Activated CD8-positive, alpha-beta memory T cell treated with anti-CD3 and anti-CD28 coated beads, Interleukin-2, amount 10 ng/mL, durations not matched to agents 7 days and 5 days (primary cell): ENCODE data around the gene GPX4. TPM values are rescaled to one million over a fixed set of nuclear protein-coding genes. Genes with fewer than 3 reads are reported as not detected.

Source experiments
- ATAC-seq: fragments of 150-1000 bp; cut with Tn5 transposase; one replicate; pipeline ENCODE4 v1.10.0; 2021; ENCODE audit warnings: moderate library complexity
- CTCF ChIA-PET: fragments of 350-600 bp; sonication (Branson Sonifier 250); formaldehyde crosslinking; loops from one replicate; lab custom pipeline; 2021; ENCODE audit warnings: antibody characterized with exemption; lab: Charles Lee
- DNase-seq: peaks from one replicate; pipeline ENCODE4 v3.0.0-alpha.2; 2020
- H3K27ac Mint-ChIP-seq: one replicate; pipeline ENCODE4 v1.8.0; 2021; ENCODE audit warnings: mild to moderate bottlenecking, mixed read lengths
- H3K27me3 Mint-ChIP-seq: one replicate; pipeline ENCODE4 v1.8.0; 2021; ENCODE audit warnings: mixed read lengths
- H3K36me3 Mint-ChIP-seq: one replicate; pipeline ENCODE4 v1.8.0; 2021; ENCODE audit warnings: mild to moderate bottlenecking, mixed read lengths
- H3K4me1 Mint-ChIP-seq: one replicate; pipeline ENCODE4 v1.8.0; 2021; ENCODE audit warnings: mixed read lengths
- H3K4me3 Mint-ChIP-seq: one replicate; pipeline ENCODE4 v1.8.0; 2021; ENCODE audit warnings: mild to moderate bottlenecking, moderate library complexity, mixed read lengths
- H3K9me3 Mint-ChIP-seq: one replicate; pipeline ENCODE4 v1.8.0; 2022; ENCODE audit warnings: low read depth, mixed read lengths
- total RNA-seq, 2 experiments: library from RNA; stranded (reverse); gene quantifications; one replicate each; pipeline ENCODE4 v1.2.3, GENCODE V29; 2021

Gene GPX4
- total RNA-seq = 100 to 1,000 TPM; 143 to 217 TPM

DNA sequence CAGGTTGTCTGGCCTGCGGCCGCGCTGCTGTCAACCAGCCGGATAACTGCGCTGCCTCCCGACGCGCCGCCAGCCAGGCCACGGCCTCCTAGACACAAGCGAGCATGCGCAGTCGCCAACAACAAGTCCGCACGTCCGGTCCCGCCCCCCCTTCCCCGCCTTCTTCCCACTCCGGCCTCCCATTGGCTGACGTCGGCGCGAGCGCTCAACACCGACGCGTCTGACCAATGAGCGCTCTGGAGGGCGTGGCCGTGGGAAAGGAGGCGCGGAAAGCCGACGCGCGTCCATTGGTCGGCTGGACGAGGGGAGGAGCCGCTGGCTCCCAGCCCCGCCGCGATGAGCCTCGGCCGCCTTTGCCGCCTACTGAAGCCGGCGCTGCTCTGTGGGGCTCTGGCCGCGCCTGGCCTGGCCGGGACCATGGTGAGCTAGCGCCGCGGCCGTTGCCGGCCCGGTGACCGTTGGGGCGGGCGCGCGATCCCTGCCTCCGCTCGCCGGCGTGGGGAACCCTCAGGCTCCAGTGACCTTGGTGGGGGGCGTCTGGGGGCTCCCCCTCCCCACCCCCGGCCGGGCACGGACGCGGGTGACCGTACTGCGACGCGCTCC, at the start of gene GPX4:
TSS of gene GPX4 (plus strand) at position 287 of the 603 bp plus-strand sequence. CDS start at position 337, 50 bp downstream.
- Mint-ChIP-seq H3K4me3 (peak within 1 kb of the TSS; percentile 70), H3K36me3 (peaks cover 9% of the 10 kb centered on the region), H3K9me3 (peaks cover 3% of the 10 kb centered on the region), H3K27me3 (no peaks in the 10 kb centered on the region), H3K27ac (peak within 1 kb of the TSS; percentile 84), H3K4me1 (peaks cover 40% of the 10 kb centered on the region)
- CTCF ChIA-PET = interaction anchor here (0.8 to 3.0 kb wide), 7 partner anchors 9 to 120 kb away, joined by 3 to 15 read pairs (median 3); partner anchors contain the start of gene WDR18
- DNase-seq (peak; percentile 99), ATAC-seq (peak; percentile 90)

DNA sequence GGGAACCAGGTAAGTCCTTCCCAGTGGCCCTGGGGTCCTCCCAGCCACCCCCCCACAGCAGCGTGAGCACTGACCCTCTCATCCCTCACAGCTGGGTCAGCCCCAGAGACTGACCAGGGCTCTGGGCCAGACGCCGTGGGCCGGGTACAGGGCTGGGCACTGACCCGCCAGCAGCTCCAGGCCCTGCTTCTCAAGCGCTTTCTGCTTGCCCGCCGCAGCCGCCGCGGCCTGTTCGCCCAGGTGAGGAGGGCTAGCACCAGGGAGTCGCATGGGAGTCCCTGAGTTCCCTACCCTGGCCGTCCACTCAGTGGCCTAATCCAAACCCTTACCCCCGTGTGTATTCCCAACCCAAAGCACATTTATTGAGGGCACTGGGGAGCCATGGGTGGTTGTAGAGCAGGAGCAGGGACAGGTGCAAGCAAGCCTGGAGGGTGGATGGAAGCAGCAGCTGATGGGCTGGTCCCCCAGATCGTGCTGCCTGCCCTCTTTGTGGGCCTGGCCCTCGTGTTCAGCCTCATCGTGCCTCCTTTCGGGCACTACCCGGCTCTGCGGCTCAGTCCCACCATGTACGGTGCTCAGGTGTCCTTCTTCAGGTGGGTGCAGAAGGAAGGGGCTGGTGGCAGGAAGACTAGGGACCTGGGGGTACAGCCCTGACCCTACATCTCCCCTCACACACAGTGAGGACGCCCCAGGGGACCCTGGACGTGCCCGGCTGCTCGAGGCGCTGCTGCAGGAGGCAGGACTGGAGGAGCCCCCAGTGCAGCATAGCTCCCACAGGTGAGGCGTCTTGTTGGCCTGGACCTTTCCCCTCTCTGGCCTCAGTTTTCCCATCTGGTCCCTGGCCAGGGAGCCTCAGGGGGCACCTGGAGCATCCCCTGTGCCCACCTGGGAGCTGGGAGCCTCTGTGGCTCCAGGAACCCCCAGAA, 49.4 kb upstream of the GPX4 start:
- peaks cover 8% of the 10 kb centered on the region for H3K4me1 Mint-ChIP-seq
- no peak overlapping the region for H3K4me3 Mint-ChIP-seq
- H3K27me3 Mint-ChIP-seq = no peaks in the 10 kb centered on the region
- H3K9me3 Mint-ChIP-seq = no peaks in the 10 kb centered on the region
- H3K27ac Mint-ChIP-seq = no peak overlapping the region
- ATAC-seq (no peak), DNase-seq (no peak)
- CTCF ChIA-PET = interaction anchor here (5.3 kb wide), 1 partner anchor 12 kb away, joined by 31 read pairs; the partner anchor contains the start of gene ARHGAP45
- peaks cover 12% of the 10 kb centered on the region for H3K36me3 Mint-ChIP-seq

DNA sequence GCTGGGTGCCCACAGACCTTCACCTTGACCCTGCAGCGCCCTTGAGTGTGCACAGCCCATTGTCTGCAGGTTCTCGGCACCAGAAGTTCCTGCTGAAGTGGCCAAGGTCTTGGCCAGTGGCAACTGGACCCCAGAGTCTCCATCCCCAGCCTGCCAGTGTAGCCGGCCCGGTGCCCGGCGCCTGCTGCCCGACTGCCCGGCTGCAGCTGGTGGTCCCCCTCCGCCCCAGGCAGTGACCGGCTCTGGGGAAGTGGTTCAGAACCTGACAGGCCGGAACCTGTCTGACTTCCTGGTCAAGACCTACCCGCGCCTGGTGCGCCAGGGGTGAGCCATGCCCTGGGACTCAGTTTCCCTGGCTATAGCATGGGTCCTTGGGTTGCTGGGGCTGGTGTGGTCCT, 48.8 kb upstream of the GPX4 start:
- Mint-ChIP-seq H3K9me3 (no peaks in the 10 kb centered on the region), H3K27ac (no peak overlapping the region), H3K4me3 (no peak overlapping the region), H3K36me3 (peaks cover 12% of the 10 kb centered on the region), H3K4me1 (peaks cover 8% of the 10 kb centered on the region), H3K27me3 (no peaks in the 10 kb centered on the region)
- ATAC-seq (no peak), DNase-seq (no peak)
- CTCF ChIA-PET = interaction anchor here (1.5 to 5.3 kb wide), 2 partner anchors 12 to 35 kb away, joined by 3 to 31 read pairs; partner anchors contain the start of gene ARHGAP45

DNA sequence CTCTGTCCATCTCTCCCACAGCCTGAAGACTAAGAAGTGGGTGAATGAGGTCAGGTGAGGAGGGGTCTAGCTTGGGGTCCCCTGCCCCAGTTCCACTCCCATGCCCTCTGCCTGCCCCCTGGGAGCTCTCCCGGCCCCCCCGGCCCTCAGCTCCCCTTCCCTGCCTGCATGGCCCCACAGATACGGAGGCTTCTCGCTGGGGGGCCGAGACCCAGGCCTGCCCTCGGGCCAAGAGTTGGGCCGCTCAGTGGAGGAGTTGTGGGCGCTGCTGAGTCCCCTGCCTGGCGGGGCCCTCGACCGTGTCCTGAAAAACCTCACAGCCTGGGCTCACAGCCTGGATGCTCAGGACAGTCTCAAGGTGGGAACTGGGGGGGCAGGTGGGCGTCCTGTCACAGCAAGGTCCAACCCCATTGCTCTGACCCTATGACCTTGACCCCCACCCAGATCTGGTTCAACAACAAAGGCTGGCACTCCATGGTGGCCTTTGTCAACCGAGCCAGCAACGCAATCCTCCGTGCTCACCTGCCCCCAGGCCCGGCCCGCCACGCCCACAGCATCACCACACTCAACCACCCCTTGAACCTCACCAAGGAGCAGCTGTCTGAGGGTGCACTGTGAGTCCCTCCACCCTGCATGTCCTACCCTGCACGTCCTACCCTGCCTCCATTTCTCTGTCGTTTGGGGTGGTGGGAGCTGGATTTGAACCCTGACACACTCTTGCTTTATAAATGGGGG, 47.7 kb upstream of the GPX4 start:
- H3K27ac Mint-ChIP-seq = no peak overlapping the region
- peaks cover 12% of the 10 kb centered on the region for H3K36me3 Mint-ChIP-seq
- H3K4me1 Mint-ChIP-seq = peaks cover 8% of the 10 kb centered on the region
- ATAC-seq (no peak), DNase-seq (no peak)
- no peaks in the 10 kb centered on the region for H3K27me3 Mint-ChIP-seq
- CTCF ChIA-PET = interaction anchor here (1.1 to 5.3 kb wide), 3 partner anchors 10 to 156 kb away, joined by 3 to 31 read pairs (median 4); partner anchors contain the start of gene ARHGAP45
- H3K9me3 Mint-ChIP-seq = no peaks in the 10 kb centered on the region
- no peak overlapping the region for H3K4me3 Mint-ChIP-seq

- CTCF ChIA-PET = interaction anchor here (0.6 to 5.3 kb wide), 12 partner anchors 9 to 136 kb away, joined by 3 to 31 read pairs (median 4); partner anchors contain the start of gene ARHGAP45
- Mint-ChIP-seq H3K36me3 (peaks cover 12% of the 10 kb centered on the region), H3K27ac (peak overlapping the region; percentile 66), H3K9me3 (no peaks in the 10 kb centered on the region), H3K4me1 (peaks cover 8% of the 10 kb centered on the region), H3K4me3 (no peak overlapping the region), H3K27me3 (no peaks in the 10 kb centered on the region)
- DNase-seq = peak; percentile 65
- peak; percentile 72 for ATAC-seq
Observed at GRCh38 chr19:1057176-1057855, 46.5 kb upstream of the GPX4 start.

DNA sequence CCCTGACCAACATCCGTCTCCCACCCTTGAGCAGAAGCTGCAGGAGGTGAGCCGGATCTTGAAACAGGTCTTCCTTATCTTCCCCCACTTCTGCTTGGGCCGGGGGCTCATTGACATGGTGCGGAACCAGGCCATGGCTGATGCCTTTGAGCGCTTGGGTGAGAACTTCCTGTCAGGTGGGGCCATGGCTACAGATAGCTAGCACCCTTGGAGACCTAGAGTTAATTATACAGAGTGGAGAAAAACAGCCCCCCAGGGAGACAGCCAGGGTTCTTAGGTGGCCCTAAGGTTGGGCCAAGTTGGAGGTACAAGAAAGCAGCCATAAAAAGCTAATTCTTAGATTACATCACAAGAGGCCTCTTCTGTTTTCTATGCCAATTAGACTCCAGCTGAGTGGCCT, 45.7 kb upstream of the GPX4 start:
- H3K4me3 Mint-ChIP-seq = no peak overlapping the region
- no peaks in the 10 kb centered on the region for H3K27me3 Mint-ChIP-seq
- no peaks in the 10 kb centered on the region for H3K9me3 Mint-ChIP-seq
- peak; percentile 40 for DNase-seq
- no peak for ATAC-seq
- CTCF ChIA-PET = interaction anchor here (0.6 to 5.3 kb wide), 10 partner anchors 8 to 55 kb away, joined by 3 to 31 read pairs (median 4); partner anchors contain the start of genes ARHGAP45 and RNU6-2
- H3K36me3 Mint-ChIP-seq = peaks cover 12% of the 10 kb centered on the region
- H3K4me1 Mint-ChIP-seq = peaks cover 8% of the 10 kb centered on the region
- no peak overlapping the region for H3K27ac Mint-ChIP-seq

DNA sequence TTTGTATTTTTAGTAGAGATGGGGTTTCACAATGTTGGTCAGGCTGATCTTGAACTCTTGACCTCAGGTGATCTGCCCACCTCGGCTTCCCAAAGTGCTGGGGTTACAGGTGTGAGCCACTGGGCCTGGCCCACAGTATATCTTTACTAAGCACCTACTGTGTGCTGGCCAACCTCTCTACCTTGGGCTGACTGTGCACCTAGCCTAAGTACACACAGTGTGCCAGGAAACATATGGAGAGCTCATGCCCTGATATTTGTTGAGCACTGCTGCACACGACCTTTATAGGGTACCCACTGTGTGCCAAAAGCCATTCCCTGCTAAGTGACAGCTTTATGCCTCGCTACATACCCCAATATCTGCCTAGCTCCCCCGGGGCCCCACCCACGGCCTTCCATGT, 43.1 kb upstream of the GPX4 start:
- ATAC-seq = no peak
- peaks cover 11% of the 10 kb centered on the region for H3K36me3 Mint-ChIP-seq
- H3K9me3 Mint-ChIP-seq = no peaks in the 10 kb centered on the region
- H3K27ac Mint-ChIP-seq = no peak overlapping the region
- H3K4me3 Mint-ChIP-seq = no peak overlapping the region
- peaks cover 24% of the 10 kb centered on the region for H3K4me1 Mint-ChIP-seq
- DNase-seq = no peak
- CTCF ChIA-PET = interaction anchor here (0.7 to 1.2 kb wide), 4 partner anchors 20 to 765 kb away, joined by 3 to 4 read pairs (median 3); no protein-coding TSS in a partner anchor
- no peaks in the 10 kb centered on the region for H3K27me3 Mint-ChIP-seq

GRCh38 chr19:1061987-1062386, 41.8 kb upstream of the GPX4 start:
- Mint-ChIP-seq H3K9me3 (no peaks in the 10 kb centered on the region), H3K27me3 (no peaks in the 10 kb centered on the region), H3K4me3 (no peak overlapping the region), H3K36me3 (peaks cover 3% of the 10 kb centered on the region), H3K4me1 (peaks cover 27% of the 10 kb centered on the region), H3K27ac (no peak overlapping the region)
- ATAC-seq (no peak), DNase-seq (no peak)
- CTCF ChIA-PET = no interaction called here

DNA sequence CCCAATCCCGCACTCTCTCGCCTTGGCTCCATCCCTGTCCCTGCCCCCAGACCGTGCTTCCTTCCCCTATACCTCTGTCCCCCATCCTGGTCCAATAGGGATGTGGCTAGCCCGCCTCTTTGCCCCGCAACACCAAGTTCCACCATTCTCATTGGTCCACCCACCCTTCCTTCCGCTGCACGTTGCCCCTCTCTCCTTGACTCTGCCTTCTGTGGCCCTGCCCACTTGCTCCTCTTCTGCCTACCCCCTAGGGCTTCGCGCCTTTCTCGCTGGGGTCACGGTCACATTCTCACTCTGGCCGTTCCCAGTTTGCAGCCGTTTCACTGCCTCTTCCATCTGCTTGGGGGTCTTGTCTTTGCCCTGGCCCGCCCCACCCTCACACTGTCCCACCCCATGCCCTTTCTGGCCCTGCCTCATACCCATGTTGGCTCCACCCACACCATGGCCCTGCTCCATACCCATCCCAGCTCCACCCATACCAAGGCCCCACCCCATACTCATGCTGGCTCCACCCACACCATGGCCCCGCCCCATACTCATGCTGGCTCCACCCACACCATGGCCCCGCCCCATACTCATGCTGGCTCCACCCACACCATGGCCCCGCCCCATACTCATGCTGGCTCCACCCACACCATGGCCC, 41.3 kb upstream of the GPX4 start:
- Mint-ChIP-seq H3K27ac (no peak overlapping the region), H3K9me3 (no peaks in the 10 kb centered on the region), H3K27me3 (no peaks in the 10 kb centered on the region), H3K4me3 (no peak overlapping the region), H3K4me1 (peaks cover 24% of the 10 kb centered on the region), H3K36me3 (peaks cover under 1% of the 10 kb centered on the region)
- ATAC-seq (no peak), DNase-seq (no peak)
- CTCF ChIA-PET = no interaction called here

DNA sequence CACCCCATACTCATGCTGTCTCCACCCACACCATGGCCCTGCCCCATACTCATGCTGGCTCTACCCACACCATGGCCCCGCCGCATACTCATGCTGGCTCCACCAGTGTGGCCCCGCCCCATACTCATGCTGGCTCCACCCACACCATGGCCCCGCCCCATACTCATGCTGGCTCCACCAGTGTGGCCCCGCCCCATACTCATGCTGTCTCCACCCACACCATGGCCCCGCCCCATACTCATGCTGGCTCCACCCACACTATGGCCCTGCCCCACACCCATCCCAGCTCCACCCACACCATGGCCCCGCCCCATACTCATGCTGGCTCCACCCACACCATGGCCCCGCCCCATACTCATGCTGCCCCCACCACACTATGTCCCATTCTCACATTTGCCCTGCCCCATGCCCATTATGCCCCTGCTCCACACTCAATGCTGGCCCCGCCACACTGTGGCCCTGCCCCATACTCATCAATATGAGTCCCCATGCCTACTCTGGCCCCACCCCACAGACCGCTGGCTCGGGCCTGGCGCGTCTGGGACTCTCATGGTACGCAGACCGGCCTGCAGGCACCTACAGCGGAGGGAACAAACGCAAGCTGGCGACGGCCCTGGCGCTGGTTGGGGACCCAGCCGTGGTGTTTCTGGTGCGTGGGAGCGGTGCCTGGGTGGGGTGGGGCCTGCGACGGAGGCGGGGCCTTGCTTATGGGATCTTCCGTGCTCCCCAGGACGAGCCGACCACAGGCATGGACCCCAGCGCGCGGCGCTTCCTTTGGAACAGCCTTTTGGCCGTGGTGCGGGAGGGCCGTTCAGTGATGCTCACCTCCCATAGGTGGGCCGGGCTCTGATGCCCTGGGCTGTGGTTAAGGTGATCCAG, 40.5 kb upstream of the GPX4 start:
- no peak overlapping the region for H3K4me3 Mint-ChIP-seq
- no peak for ATAC-seq
- no peak overlapping the region for H3K27ac Mint-ChIP-seq
- peaks cover 3% of the 10 kb centered on the region for H3K36me3 Mint-ChIP-seq
- H3K4me1 Mint-ChIP-seq = peaks cover 19% of the 10 kb centered on the region
- no peaks in the 10 kb centered on the region for H3K27me3 Mint-ChIP-seq
- CTCF ChIA-PET = no interaction called here
- no peaks in the 10 kb centered on the region for H3K9me3 Mint-ChIP-seq
- DNase-seq = peak; percentile 84

GRCh38 chr19:1063909-1064660, 39.7 kb upstream of the GPX4 start:
- no peak overlapping the region for H3K4me3 Mint-ChIP-seq
- no peaks in the 10 kb centered on the region for H3K9me3 Mint-ChIP-seq
- H3K4me1 Mint-ChIP-seq = peaks cover 23% of the 10 kb centered on the region
- H3K27me3 Mint-ChIP-seq = no peaks in the 10 kb centered on the region
- ATAC-seq = no peak
- H3K27ac Mint-ChIP-seq = no peak overlapping the region
- H3K36me3 Mint-ChIP-seq = peaks cover 10% of the 10 kb centered on the region
- CTCF ChIA-PET = interaction anchor here (0.8 to 4.9 kb wide), 20 partner anchors 8 to 205 kb away, joined by 3 to 108 read pairs (median 4); partner anchors contain the start of genes ABCA7, CIRBP, CNN2 and POLR2E
- DNase-seq = no peak
